ENCODE results near the gene PRDM10. TPM values are rescaled to one million over a fixed set of nuclear protein-coding genes. Genes with fewer than 3 reads are reported as not detected.
A peak's percentile ranks its signal among the peaks of the same experiment; 100 is the strongest.

The PRDM10 gene, protein sequence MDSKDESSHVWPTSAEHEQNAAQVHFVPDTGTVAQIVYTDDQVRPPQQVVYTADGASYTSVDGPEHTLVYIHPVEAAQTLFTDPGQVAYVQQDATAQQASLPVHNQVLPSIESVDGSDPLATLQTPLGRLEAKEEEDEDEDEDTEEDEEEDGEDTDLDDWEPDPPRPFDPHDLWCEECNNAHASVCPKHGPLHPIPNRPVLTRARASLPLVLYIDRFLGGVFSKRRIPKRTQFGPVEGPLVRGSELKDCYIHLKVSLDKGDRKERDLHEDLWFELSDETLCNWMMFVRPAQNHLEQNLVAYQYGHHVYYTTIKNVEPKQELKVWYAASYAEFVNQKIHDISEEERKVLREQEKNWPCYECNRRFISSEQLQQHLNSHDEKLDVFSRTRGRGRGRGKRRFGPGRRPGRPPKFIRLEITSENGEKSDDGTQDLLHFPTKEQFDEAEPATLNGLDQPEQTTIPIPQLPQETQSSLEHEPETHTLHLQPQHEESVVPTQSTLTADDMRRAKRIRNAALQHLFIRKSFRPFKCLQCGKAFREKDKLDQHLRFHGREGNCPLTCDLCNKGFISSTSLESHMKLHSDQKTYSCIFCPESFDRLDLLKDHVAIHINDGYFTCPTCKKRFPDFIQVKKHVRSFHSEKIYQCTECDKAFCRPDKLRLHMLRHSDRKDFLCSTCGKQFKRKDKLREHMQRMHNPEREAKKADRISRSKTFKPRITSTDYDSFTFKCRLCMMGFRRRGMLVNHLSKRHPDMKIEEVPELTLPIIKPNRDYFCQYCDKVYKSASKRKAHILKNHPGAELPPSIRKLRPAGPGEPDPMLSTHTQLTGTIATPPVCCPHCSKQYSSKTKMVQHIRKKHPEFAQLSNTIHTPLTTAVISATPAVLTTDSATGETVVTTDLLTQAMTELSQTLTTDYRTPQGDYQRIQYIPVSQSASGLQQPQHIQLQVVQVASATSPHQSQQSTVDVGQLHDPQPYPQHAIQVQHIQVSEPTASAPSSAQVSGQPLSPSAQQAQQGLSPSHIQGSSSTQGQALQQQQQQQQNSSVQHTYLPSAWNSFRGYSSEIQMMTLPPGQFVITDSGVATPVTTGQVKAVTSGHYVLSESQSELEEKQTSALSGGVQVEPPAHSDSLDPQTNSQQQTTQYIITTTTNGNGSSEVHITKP
- 15.0 and 16.2 TPM in 2 replicates for total RNA-seq (2013; cell fraction: nucleolus; rRNA removed)
- total RNA-seq (2014; rRNA removed), result 4.1 TPM in 2 replicates
- total RNA-seq (2014; rRNA removed; fragmentation: Illumina TruSeq; extraction: Trizol), result 3.5 TPM in 2 replicates
- total RNA-seq (2021), result 6.0 and 7.5 TPM in 2 replicates
- polyA plus RNA-seq (2011; ENCODE audit: low read depth), result 1.1 TPM
- 5.3 and 6.2 TPM in 2 replicates for polyA plus RNA-seq (2011; rRNA removed)
- polyA plus RNA-seq (2011; cell fraction: cytosol; rRNA removed), result 6.3 and 11.0 TPM in 2 replicates
- polyA plus RNA-seq (2011; cell fraction: nucleus; rRNA removed), result 15.6 and 17.5 TPM in 2 replicates
- 1.9 and 2.9 TPM in 2 replicates for polyA plus RNA-seq (2012)
- polyA plus RNA-seq (2014; fragmentation: Illumina TruSeq; extraction: Trizol), result 4.3 and 4.4 TPM in 2 replicates
- polyA plus RNA-seq (2014; fragmentation: Nextera tagmentation; extraction: Ambion mirVana), result 1 to 10 TPM in 1 of 2 experiments, under 1 TPM in 1; 0.93 to 1.3 TPM
- polyA plus RNA-seq (2014; rRNA removed), result 3.4 and 5.0 TPM in 2 replicates
- 1 to 10 TPM; 4.0 to 5.7 TPM for polyA plus RNA-seq (2016; fragmentation: Nextera tagmentation; extraction: Ambion mirVana)
- 23.0 and 29.8 TPM in 2 replicates for polyA minus RNA-seq (2011; rRNA and poly(A)+ RNA removed)
- polyA minus RNA-seq (2011; cell fraction: cytosol; rRNA and poly(A)+ RNA removed), result 5.6 and 8.3 TPM in 2 replicates
- 4.4 and 10.0 TPM in 2 replicates for polyA minus RNA-seq (2011; cell fraction: nucleus; rRNA and poly(A)+ RNA removed)
- Bru-seq, nascent RNA, result percentile 56 among the genes with signal in this experiment
- percentile 63 among the genes with signal in this experiment for BruChase-seq, experiment 1, labeled RNA remaining after a 6-hour chase
- BruChase-seq, experiment 2, labeled RNA remaining after a 2-hour chase, result percentile 58 among the genes with signal in this experiment
- long read RNA-seq, experiment 1, partial matches to known transcripts, result 1 of 1 reads
- long read RNA-seq, experiment 1, other reads (novel, unspliced or antisense), result 0 of 1 reads
- long read RNA-seq, experiment 2, partial matches to known transcripts, result 12 of 15 reads
- long read RNA-seq, experiment 2, other reads (novel, unspliced or antisense), result 3 of 15 reads

DNA sequence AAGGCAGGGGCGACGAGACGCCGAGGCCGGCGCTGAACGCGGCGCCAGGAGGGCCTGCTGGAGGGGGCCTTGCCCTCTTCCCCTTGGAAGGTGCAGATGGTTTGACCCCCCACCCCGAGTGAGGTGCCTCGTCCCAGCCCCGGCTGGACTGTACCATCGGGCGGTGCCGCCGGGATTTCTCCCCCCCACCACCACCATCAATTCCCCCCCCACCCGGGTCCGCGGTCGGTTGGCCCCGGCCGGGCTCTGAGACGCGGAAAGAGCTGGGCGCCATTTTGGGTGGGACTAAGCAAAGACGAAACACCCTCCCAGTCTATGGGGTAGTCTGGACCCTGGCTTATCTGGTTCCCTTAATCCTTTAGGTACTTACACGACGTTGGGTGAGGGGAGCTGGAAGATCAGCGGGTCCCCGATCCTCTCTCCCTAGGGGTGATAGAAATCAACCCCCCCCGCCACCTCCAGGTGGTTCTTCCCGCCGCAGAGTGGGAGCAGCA is at the start of gene PRDM10:
PRDM10 (minus strand) TSS at position 484 of the 494 bp plus-strand sequence. CDS start 41,871 bp downstream, outside the sequence.
- ATAC-seq (peak; percentile 71), DNase-seq (ENCODE audit: low read depth, low spot score) (no peak), FAIRE-seq (no peak)
- Histone ChIP-seq H3K4me2 (ENCODE audit: control insufficient read depth, insufficient read depth) (peak within 1 kb of the TSS; percentile 93), H3K79me2 (ENCODE audit: control insufficient read depth, insufficient read depth, low read length) (peaks cover 20% of the 10 kb centered on the region), H3K27ac (ENCODE audit: control insufficient read depth, insufficient read depth) (peak within 1 kb of the TSS; percentile 100), H3K4me3 (peak within 1 kb of the TSS; percentile 86), H3K9ac (ENCODE audit: control insufficient read depth, insufficient read depth, low read length) (peak within 1 kb of the TSS; percentile 94), H3K4me1 (ENCODE audit: control insufficient read depth, insufficient read depth, low read length) (0 out of 2 replicates have a peak, but pooled peaks cover 6% of the 10 kb centered on the region), H3K36me3 (ENCODE audit: control insufficient read depth in 2 of 2, insufficient read depth in 2 of 2, low read length in 1 of 2) (no peaks in the 10 kb centered on the region), H4K20me1 (ENCODE audit: control insufficient read depth, insufficient read depth) (no peaks in the 10 kb centered on the region), H3K9me3 (replicated peaks; ENCODE audit: control insufficient read depth, insufficient read depth, low read length) (no peaks in the 10 kb centered on the region), H3K27me3 (replicated peaks in 1 of 2; ENCODE audit: control insufficient read depth in 2 of 2, insufficient read depth in 2 of 2, low read length in 1 of 2) (no peaks in the 10 kb centered on the region), H2AFZ (ENCODE audit: control insufficient read depth, low read depth, low read length) (peak within 1 kb of the TSS; percentile 100)
- 0% methylated on average over 15 of the region's 33 CpGs for WGBS (ENCODE audit: insufficient coverage, insufficient replicate concordance, low lambda C conversion rate, missing lambda C conversion rate)
- ChIA-PET CTCF (interaction anchor here (0.6 to 4.1 kb wide), 3 partner anchors 55 to 144 kb away, joined by 4 to 36 read pairs (median 5); no protein-coding TSS in a partner anchor), SMC1A (ENCODE audit: uncharacterized antibody, unreplicated experiment) (interaction anchor here (0.6 to 2.9 kb wide), 10 partner anchors 11 to 1455 kb away, joined by 3 to 23 read pairs (median 4); no protein-coding TSS in a partner anchor), RAD21 (ENCODE audit: unreplicated experiment) (interaction anchor here (0.6 to 3.8 kb wide), 9 partner anchors 12 to 150 kb away, joined by 3 to 41 read pairs (median 4); no protein-coding TSS in a partner anchor), POLR2A (interaction anchor here (0.5 to 2.5 kb wide), 8 partner anchors 9 to 623 kb away, joined by 3 to 10 read pairs (median 4); no protein-coding TSS in a partner anchor)
- in situ Hi-C loops (cut with MboI), result no loop called here
- intact Hi-C loops (cut with micrococcal nuclease; ENCODE audit: unreplicated experiment), result loop anchor here (1.0 to 5.0 kb wide), 4 partner anchors 67 to 730 kb away; partner anchors contain the start of gene APLP2
- BruUV-seq (replicated peaks), result no TSS peak
- TF ChIP-seq RFX5 (IDR thresholded peaks at IDR 0.05; ENCODE audit: low read depth, low read length) (no peak), SIX5 (IDR thresholded peaks at IDR 0.05; ENCODE audit: low read depth, low read length, severe bottlenecking) (peak; percentile 43), FOXK2 (IDR thresholded peaks at IDR 0.05) (peak; percentile 98), KLF5 (IDR thresholded peaks at IDR 0.05; ENCODE audit: partially characterized antibody) (peak; percentile 98), HCFC1 (IDR thresholded peaks at IDR 0.05; ENCODE audit: low read length) (peak; percentile 35; the same call in 1 of the 2 replicates), STAT1 (conservative IDR thresholded peaks at IDR 0.05) (no peak), POLR2AphosphoS2 (IDR thresholded peaks at IDR 0.05; ENCODE audit: low read depth, low read length) (0 out of 2 replicates have a peak, but pooled peaks have one; percentile 27)
- TF ChIP-seq, protein P1, sequence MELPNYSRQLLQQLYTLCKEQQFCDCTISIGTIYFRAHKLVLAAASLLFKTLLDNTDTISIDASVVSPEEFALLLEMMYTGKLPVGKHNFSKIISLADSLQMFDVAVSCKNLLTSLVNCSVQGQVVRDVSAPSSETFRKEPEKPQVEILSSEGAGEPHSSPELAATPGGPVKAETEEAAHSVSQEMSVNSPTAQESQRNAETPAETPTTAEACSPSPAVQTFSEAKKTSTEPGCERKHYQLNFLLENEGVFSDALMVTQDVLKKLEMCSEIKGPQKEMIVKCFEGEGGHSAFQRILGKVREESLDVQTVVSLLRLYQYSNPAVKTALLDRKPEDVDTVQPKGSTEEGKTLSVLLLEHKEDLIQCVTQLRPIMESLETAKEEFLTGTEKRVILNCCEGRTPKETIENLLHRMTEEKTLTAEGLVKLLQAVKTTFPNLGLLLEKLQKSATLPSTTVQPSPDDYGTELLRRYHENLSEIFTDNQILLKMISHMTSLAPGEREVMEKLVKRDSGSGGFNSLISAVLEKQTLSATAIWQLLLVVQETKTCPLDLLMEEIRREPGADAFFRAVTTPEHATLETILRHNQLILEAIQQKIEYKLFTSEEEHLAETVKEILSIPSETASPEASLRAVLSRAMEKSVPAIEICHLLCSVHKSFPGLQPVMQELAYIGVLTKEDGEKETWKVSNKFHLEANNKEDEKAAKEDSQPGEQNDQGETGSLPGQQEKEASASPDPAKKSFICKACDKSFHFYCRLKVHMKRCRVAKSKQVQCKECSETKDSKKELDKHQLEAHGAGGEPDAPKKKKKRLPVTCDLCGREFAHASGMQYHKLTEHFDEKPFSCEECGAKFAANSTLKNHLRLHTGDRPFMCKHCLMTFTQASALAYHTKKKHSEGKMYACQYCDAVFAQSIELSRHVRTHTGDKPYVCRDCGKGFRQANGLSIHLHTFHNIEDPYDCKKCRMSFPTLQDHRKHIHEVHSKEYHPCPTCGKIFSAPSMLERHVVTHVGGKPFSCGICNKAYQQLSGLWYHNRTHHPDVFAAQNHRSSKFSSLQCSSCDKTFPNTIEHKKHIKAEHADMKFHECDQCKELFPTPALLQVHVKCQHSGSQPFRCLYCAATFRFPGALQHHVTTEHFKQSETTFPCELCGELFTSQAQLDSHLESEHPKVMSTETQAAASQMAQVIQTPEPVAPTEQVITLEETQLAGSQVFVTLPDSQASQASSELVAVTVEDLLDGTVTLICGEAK (IDR thresholded peaks at IDR 0.05; ENCODE audit: borderline replicate concordance), result 0 out of 2 replicates have a peak, but pooled peaks have one; percentile 23
- TF ChIP-seq, protein P2, sequence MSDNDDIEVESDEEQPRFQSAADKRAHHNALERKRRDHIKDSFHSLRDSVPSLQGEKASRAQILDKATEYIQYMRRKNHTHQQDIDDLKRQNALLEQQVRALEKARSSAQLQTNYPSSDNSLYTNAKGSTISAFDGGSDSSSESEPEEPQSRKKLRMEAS (IDR thresholded peaks at IDR 0.05; ENCODE audit: low read depth, low read length), result no peak; the same call in 1 of the 2 replicates

All from GM12878 (cell line).